Small intestine (tissue), 16 donors: ENCODE measurements around the gene MS4A1. TPM values are rescaled to one million over a fixed set of nuclear protein-coding genes. Genes with fewer than 3 reads are reported as not detected.
A peak's percentile ranks its signal among the peaks of the same experiment; 100 is the strongest.

ENCODE experiments used
- DNase-seq, 2 donors: peaks; one replicate each; pipeline versions ENCODE4 v3.0.0 to v3.0.0-alpha.2; 2013
- FAIRE-seq: peaks from 2 replicates; lab custom pipeline; 2012; peaks lifted over from hg19 to GRCh38; lab: Jason Lieb, UNC
- H3K27ac ChIP-seq, 3 donors: one replicate each; pipeline ENCODE4 v1.5.1; 2013; ENCODE audit warnings: low read length in 2 of 3, mild to moderate bottlenecking in 2 of 3, control low read depth in 1 of 3, inconsistent platforms in 1 of 3, low read depth in 1 of 3, moderate library complexity in 1 of 3
- H3K27me3 ChIP-seq, 3 donors: one replicate each; pipeline ENCODE4 v1.6.1; 2013; ENCODE audit warnings: low read length in 3 of 3, inconsistent platforms in 1 of 3; ENCODE audit not compliant: control insufficient read depth in 3 of 3, insufficient read depth in 3 of 3
- H3K36me3 ChIP-seq, 3 donors: one replicate each; pipeline ENCODE4 v1.6.1; 2013; ENCODE audit warnings: low read length in 3 of 3, inconsistent platforms in 1 of 3, low read depth in 1 of 3, mild to moderate bottlenecking in 1 of 3, moderate library complexity in 1 of 3; ENCODE audit not compliant: control insufficient read depth in 3 of 3, insufficient read depth in 2 of 3
- H3K4me1 ChIP-seq, 3 donors: one replicate each; pipeline ENCODE4 v1.6.1; 2013; ENCODE audit warnings: low read length in 2 of 3, inconsistent platforms in 1 of 3, low read depth in 1 of 3, mild to moderate bottlenecking in 1 of 3, moderate library complexity in 1 of 3; ENCODE audit not compliant: control insufficient read depth in 3 of 3, insufficient read depth in 2 of 3
- H3K4me3 ChIP-seq, 3 donors: one replicate each; pipeline ENCODE4 v1.5.1; 2013; ENCODE audit warnings: low read length in 3 of 3, control low read depth in 1 of 3, inconsistent platforms in 1 of 3, low read depth in 1 of 3, mild to moderate bottlenecking in 1 of 3, moderate library complexity in 1 of 3
- H3K9me3 ChIP-seq, 2 donors: one replicate each; pipeline ENCODE4 v1.6.1; 2013; ENCODE audit warnings: low read depth in 1 of 2, low read length in 1 of 2; ENCODE audit not compliant: control insufficient read depth in 2 of 2, insufficient read depth in 1 of 2
- WGBS, 3 donors: extraction: QIAGEN DNeasy Blood & Tissue Kit; methylation state at CpG; one replicate each; pipeline ENCODE4 v1.1.7; 2013; 5-methylcytosine and 5-hydroxymethylcytosine counted together
- long read RNA-seq, 10 donors: transcript quantifications; one replicate each; lab custom pipeline, GENCODE V29; 2026
- polyA plus RNA-seq, 4 donors: library from polyadenylated mRNA; stranded (reverse) in 3 of 4; unstranded in 1 of 4; fragments of 200-250 nt in 3 of 4; fragments of 120-200 nt in 1 of 4; gene quantifications; one replicate each; pipeline versions ENCODE4 v1.2.1 to v1.2.3, GENCODE V29; 2013
- donor health status: healthy with polysubstance abuse.
- donor health status: control.
- donor health status: control.
- donor health status: Bipolar disorder and iron deficiency.
- donor health status: healthy.

Gene MS4A1
- polyA plus RNA-seq: 1 to 10 TPM in 2 of 4 donors, under 1 TPM in 1, not detected in 1; 0.86 to 6.2 (median 1.4) TPM
- long read RNA-seq, donor 1, partial matches to known transcripts: 0 of 1 reads
- long read RNA-seq, donor 1, other reads (novel, unspliced or antisense): 0 of 1 reads
- long read RNA-seq, donor 2: 0 reads
- long read RNA-seq, donor 3, partial matches to known transcripts: 0 of 2 reads
- long read RNA-seq, donor 3, other reads (novel, unspliced or antisense): 0 of 2 reads
- long read RNA-seq, donor 4: 0 reads
- long read RNA-seq, donor 5: 0 reads
- long read RNA-seq, donor 6: 0 reads
- long read RNA-seq, donor 7: 0 reads
- long read RNA-seq, donor 8: 0 reads
- long read RNA-seq, donor 9: 0 reads
- long read RNA-seq, donor 10, partial matches to known transcripts: 0 of 3 reads
- long read RNA-seq, donor 10, other reads (novel, unspliced or antisense): 0 of 3 reads

- H3K9me3 ChIP-seq: no peaks in the 10 kb centered on the region
- H3K4me3 ChIP-seq: peak within 1 kb of the TSS in 1 of 3 donors; percentile 4
- H3K27ac ChIP-seq: no peak within 1 kb of the TSS
- no peaks in the 10 kb centered on the region for H3K27me3 ChIP-seq
- FAIRE-seq (no peak), DNase-seq (no peak)
- no peaks in the 10 kb centered on the region for H3K4me1 ChIP-seq
- WGBS, 3 donors: 54 to 67% (median 64%) methylated on average over 4 of the region's 4 CpGs
- H3K36me3 ChIP-seq: no peaks in the 10 kb centered on the region
Measured at GRCh38 chr11:60455531-60456042, at the start of gene MS4A1. TSS of gene MS4A1 (plus strand) at chr11:60455847. CDS start at chr11:60462375, 6,528 bp downstream.

- WGBS, 3 donors: 19 to 26% (median 23%) methylated on average over 2 of the region's 2 CpGs
- Histone ChIP-seq H3K27ac (no peak overlapping the region), H3K27me3 (peaks cover 0 to 3% (median 0%) of the 10 kb centered on the region in 3 donors), H3K36me3 (no peaks in the 10 kb centered on the region), H3K9me3 (no peaks in the 10 kb centered on the region), H3K4me1 (no peaks in the 10 kb centered on the region), H3K4me3 (no peak overlapping the region)
- FAIRE-seq (no peak), DNase-seq (no peak)
Measured at GRCh38 chr11:60420015-60420414, 35.6 kb upstream of the MS4A1 start.

GRCh38 chr11:60422609-60423008, 33.0 kb upstream of the MS4A1 start:
- no peak for DNase-seq
- 50 to 84% (median 60%) methylated on average over 1 of the region's 1 CpG for WGBS, 3 donors
- no peak for FAIRE-seq

GRCh38 chr11:60428517-60428916, 27.1 kb upstream of the MS4A1 start:
- Histone ChIP-seq H3K36me3 (no peaks in the 10 kb centered on the region), H3K4me3 (no peak overlapping the region), H3K27me3 (no peaks in the 10 kb centered on the region), H3K27ac (no peak overlapping the region), H3K9me3 (no peaks in the 10 kb centered on the region), H3K4me1 (peaks cover 0 to 1% (median 0%) of the 10 kb centered on the region in 3 donors)
- FAIRE-seq (no peak), DNase-seq (no peak)
- 57 to 71% (median 60%) methylated on average over 2 of the region's 2 CpGs for WGBS, 3 donors

More at GRCh38 chr11:60422609-60423008, 33.0 kb upstream of the MS4A1 start:
- H3K4me1 ChIP-seq: no peaks in the 10 kb centered on the region
- no peaks in the 10 kb centered on the region for H3K9me3 ChIP-seq
- H3K4me3 ChIP-seq: no peak overlapping the region
- H3K36me3 ChIP-seq: no peaks in the 10 kb centered on the region
- H3K27me3 ChIP-seq: peaks cover 0 to 3% (median 0%) of the 10 kb centered on the region in 3 donors
- no peak overlapping the region for H3K27ac ChIP-seq

GRCh38 chr11:60429272-60429671, 26.4 kb upstream of the MS4A1 start, which contains the start of gene MS4A5:
TSS of gene MS4A5 (plus strand) at chr11:60429572. CDS start at chr11:60429675, 103 bp downstream.
- DNase-seq (no peak), FAIRE-seq (no peak)
- Histone ChIP-seq H3K9me3 (no peaks in the 10 kb centered on the region), H3K27ac (no peak within 1 kb of the TSS), H3K27me3 (no peaks in the 10 kb centered on the region), H3K4me3 (no peak within 1 kb of the TSS), H3K4me1 (peaks cover 0 to 1% (median 0%) of the 10 kb centered on the region in 3 donors), H3K36me3 (no peaks in the 10 kb centered on the region)
- 96 to 98% (median 98%) methylated on average over 5 of the region's 5 CpGs for WGBS, 3 donors

GRCh38 chr11:60431251-60431650, 24.4 kb upstream of the MS4A1 start:
- no peaks in the 10 kb centered on the region for H3K27me3 ChIP-seq
- H3K36me3 ChIP-seq: no peaks in the 10 kb centered on the region
- FAIRE-seq (no peak), DNase-seq (peak; percentile 17 to 18)
- 25 to 47% (median 31%) methylated on average over 2 of the region's 2 CpGs for WGBS, 3 donors
- no peaks in the 10 kb centered on the region for H3K9me3 ChIP-seq
- no peak overlapping the region for H3K27ac ChIP-seq
- no peak overlapping the region for H3K4me3 ChIP-seq
- H3K4me1 ChIP-seq: peaks cover 0 to 1% (median 0%) of the 10 kb centered on the region in 3 donors

GRCh38 chr11:60433401-60433800, 22.2 kb upstream of the MS4A1 start:
- H3K27ac ChIP-seq: no peak overlapping the region
- H3K4me1 ChIP-seq: peaks cover 0 to 1% (median 0%) of the 10 kb centered on the region in 3 donors
- DNase-seq (no peak), FAIRE-seq (no peak)
- WGBS, 3 donors: 84 to 92% (median 84%) methylated on average over 4 of the region's 4 CpGs
- no peaks in the 10 kb centered on the region for H3K36me3 ChIP-seq
- no peak overlapping the region for H3K4me3 ChIP-seq
- H3K9me3 ChIP-seq: no peaks in the 10 kb centered on the region
- H3K27me3 ChIP-seq: no peaks in the 10 kb centered on the region

GRCh38 chr11:60447070-60447469, 8.6 kb upstream of the MS4A1 start:
- FAIRE-seq (no peak), DNase-seq (no peak)
- H3K27me3 ChIP-seq: no peaks in the 10 kb centered on the region
- H3K9me3 ChIP-seq: no peaks in the 10 kb centered on the region
- no peaks in the 10 kb centered on the region for H3K36me3 ChIP-seq
- no peak overlapping the region for H3K4me3 ChIP-seq
- H3K4me1 ChIP-seq: no peaks in the 10 kb centered on the region
- no peak overlapping the region for H3K27ac ChIP-seq
